ENCODE data around the gene ACTN2.
"Not testable (repeated sequence)": the region's sequence is repeated elsewhere in the genome, so short reads cannot be mapped to it uniquely, and the experiment has no call there.

Gene ACTN2

DNA sequence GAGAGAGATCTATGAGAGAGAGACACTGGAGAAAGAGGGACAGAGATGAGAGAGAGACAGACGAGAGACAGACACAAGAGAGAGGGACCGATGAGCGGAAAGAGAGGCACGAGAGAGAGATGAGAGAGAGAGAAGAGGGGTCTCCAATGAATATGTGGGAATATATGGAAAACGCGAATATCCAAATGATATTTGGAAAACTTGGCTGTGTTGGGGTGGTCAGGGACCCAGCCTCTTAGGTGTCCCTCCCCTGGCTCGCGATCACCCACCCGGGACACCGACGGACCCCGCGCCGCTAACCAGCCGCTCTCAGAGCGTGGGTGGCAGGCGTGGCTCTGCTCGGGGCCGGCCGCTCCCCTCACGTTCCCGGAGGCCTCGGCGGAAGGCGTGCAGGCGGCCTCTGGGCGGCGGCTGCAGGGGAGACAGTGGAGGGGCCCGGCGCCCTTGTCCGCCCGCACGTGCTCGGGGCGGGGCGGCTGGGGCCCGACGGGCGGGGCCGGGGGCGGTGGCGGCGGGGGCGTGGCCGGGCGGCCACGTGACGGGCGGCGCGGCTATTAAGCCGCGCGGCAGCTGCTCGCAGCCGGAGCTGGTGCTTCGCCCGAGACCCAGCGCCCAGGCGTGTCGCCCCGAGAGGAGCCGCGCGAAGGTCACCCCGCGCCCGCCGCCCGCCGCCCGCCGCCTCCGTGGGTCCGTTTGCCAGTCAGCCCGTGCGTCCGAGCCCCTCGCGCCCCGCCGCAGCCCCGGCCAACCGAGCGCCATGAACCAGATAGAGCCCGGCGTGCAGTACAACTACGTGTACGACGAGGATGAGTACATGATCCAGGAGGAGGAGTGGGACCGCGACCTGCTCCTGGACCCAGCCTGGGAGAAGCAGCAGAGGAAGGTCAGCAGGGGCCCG lies at the start of gene ACTN2:
Gene ACTN2 (plus strand): TSS at position 583 of the 898 bp plus-strand sequence. CDS start 175 bp downstream, at position 758.
- DNase-seq: peak; percentile 74

DNA sequence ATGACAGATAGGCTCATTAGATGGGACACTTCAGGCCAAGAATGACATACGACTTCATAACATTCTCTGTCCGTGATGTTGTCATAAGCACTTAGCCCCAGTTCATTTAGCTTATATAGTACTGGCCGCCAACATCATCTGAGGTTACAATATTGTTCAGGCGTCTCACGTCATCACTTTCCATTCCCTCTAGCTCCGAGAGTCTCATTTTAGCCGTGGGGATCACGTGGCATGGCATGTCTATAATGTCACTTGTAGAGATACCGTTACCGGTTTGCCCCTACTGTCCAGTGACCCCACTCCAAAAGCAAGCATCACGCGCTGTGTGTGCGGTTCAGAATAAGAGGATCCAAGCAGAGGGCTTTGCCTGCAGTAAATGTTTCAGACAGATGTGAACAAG lies 47.4 kb upstream of the ACTN2 start:
- DNase-seq: no peak

DNA sequence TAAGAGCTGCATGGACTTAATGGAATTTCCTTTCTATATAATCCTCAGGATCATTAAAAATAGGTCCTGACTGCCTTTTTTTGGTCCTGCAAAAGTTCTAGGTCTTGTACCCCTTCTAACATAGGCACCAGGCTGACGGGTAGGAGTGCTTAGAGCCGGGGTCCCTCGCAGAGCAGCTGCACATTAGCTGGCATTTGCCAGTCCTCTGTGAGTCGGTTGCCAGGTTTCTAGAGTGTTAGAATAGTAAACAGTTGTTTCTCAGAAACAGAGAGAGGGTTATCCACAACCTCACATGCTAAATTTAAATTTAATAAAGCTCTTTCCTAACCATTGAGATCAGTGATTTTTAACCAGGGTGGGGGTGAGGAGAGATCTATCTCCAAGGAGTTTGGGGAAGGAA lies 46.6 kb upstream of the ACTN2 start:
- no peak for DNase-seq

DNA sequence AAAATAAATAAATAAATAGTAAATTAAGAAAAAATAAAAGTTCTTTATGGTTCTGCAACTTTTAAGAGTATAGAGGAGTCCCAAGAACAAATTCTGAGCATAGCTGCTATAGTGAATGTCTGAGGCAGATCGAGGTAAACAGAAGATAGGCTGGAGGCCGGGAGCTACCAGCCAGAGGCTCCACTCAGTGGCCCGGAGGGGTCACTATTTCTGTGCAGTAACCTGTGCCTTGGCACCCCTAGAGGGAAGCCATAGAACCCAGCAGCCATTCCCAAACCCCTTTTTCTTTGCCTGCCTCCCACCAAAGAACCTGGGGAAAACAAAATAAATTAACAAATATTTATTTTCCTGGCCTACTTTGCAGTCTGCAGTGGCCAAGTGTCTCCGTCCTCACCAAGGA lies 43.5 kb upstream of the ACTN2 start:
- no peak for DNase-seq

DNA sequence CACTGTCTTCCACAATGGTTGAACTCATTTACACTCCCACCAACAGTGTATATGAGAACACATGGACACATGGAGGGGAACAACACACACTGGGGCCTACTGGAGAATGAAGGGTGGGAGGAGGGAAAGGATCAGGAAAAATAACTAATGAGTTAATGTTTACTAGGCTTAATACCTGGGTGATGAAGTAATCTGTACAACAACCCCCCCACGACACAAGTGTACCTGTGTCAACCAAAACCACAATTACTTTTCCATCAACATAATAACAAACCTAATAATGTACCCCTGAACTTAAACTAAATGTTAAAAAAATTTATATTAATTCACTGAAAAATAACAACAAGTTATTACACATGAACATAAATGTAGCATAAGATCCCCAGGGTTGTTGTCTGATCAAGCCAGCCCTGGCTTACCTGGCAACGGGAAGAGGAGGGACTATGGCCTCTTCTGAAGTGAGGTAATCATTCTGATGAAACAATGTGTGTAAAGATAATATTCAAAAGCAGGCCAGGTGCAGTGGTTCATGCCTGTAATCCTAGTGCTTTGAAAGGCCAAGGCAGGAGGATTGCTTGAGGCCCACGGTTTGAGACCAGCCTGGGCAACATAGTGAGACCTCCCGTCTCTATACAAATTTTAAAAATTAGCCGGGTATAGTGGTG lies 41.2 kb upstream of the ACTN2 start:
- DNase-seq: no peak

DNA sequence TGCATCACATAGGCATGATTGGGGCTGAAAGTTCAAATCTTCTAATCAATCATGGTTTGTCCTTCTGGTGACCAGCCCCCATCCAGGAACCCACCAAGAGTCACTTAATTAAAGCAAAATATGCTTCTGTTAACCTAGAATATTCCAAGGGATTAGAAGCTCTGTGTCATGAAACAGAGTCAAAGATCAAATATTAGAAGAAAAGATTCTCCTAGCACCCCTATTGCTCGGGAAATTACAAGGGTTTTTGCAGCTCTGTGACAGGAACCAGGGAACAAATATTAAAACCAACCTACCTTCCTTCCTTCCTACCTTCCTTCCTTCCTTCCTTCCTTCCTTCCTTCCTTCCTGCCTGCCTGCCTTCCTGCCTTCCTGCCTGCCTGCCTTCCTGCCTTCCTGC lies 31.8 kb upstream of the ACTN2 start:
- no peak for DNase-seq

DNA sequence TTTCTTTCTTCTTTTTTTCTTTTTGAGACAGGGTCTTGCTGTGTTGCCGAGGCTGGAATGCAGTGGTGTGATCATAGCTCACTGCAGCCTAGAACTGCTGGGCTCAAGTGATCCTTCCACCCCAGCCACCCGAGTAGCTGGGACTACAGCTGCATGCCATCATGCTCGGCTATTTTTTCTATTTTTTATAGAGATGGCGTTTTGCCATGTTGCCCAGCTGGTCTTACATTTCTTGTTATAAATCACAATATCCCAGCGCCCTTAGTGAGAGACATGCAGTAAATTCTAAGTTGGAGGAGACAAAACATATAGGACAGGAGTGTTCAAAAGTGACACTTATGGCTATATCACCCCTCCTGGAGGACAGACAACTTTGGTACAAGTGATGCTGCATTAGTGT lies 31.3 kb upstream of the ACTN2 start:
- DNase-seq: no peak

DNA sequence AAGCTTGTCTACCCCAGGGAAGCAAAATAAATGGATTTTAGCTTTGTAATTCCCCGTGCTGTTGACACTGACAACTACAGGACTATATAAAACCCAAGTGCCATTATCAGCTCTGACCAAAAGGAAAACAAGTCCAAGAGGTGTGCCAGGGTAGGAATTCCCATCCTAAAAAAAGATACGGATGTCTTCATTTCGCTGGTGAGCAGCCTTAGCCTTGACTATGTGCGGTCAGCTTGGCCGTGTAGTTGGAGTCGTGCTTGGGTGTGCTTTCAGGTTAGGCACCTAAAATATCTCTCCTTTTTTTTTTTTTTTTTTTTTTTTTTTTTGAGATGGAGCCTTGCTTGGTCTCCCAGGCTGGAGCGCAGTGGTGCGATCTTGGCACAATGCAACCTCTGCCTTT lies 28.9 kb upstream of the ACTN2 start:
- no peak for DNase-seq

DNA sequence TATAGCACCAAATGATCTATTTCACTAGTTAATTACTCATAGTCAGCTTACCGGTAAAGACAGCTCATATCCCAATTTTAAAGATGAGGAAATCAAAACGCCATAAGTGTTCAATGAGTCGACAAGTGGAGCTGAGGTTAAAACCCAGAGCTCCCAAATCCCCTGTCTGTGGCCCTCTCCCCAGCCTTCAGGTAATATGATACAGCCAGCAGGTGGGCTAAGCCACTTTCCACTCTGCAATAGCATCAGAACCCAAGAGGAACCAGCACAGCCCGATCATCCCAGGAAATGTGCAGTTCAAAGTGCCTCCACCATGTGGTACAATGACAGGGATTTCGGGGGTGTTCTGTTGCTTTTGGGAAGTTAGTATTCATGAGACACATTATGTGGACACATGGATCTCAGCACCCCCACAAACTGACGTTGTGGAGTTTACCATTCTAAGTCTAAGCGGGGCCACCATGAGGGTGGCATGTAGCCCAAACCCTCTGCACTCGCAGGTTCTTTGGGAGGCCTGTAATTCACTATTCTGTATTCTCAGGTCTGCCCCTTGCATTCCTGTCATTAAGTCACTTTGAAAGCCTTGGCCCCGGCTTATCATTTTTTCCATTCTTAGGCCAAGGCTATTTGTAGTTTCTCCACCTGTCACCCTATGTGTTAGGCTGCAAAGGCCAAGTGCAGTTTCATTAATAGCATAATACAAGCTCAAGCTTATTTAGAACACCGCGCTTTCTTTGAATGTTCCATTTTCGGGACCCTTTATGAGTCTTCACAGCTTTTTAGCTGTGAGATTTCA lies 26.3 kb upstream of the ACTN2 start:
- no peak for DNase-seq

DNA sequence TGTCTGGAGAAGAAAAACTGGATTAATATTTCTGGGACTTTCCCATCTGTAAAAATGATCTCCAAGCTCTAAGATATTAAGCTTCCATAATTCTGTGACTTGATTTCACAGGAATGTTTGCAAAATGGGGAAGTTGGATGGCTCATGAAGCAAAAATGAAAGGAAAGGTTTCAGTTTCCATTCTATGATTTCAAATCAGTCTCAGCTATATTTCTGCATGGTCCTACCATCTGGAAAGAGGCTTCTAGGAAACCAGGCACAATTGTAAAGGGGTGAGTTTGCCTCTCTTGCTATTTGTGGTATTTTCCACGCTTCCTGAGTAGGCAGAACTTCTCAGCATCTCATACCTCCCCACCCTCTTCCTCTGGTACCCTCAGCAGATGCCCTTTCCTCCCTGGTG lies 22.4 kb upstream of the ACTN2 start:
- no peak for DNase-seq

DNA sequence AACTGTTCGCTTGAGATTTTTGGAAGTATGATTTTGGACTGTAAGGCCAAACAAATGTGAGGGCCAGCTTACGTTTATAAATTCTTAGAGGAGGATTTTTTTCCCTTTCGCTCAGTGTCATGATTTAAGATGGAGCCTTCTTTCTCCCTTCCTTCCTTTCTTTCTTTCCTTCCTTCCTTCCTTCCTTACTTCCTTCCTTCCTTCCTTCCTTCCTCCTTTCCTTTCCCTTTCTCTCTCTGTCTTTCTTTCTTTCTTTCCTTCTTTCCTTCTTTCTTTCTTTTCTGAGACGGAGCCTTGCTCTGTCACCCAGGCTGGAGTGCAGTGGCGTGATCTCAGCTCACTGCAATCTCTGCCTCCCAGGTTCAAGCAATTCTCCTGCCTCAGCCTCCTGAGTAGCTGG lies 17.4 kb upstream of the ACTN2 start:
- not testable (repeated sequence) for DNase-seq

DNA sequence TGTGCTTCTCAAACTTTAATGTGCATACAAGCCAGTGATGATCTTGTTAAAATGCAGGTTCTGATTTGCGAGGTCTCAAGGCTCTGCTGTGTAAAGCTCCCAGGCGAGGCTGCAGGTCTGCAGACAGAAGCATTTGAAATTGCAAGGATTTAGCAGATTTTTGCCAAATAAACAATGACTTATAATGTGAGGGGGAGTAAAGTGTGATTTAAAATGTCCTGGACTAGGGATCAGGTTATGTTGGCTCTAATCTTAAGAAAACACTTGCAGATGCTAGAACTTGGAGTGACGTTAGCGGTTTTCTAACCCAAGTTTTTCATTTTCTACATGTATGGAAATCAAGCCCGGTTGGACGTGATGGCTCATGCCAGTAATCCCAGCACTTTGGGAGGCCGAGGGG lies 16.2 kb upstream of the ACTN2 start:
- no peak for DNase-seq

DNA sequence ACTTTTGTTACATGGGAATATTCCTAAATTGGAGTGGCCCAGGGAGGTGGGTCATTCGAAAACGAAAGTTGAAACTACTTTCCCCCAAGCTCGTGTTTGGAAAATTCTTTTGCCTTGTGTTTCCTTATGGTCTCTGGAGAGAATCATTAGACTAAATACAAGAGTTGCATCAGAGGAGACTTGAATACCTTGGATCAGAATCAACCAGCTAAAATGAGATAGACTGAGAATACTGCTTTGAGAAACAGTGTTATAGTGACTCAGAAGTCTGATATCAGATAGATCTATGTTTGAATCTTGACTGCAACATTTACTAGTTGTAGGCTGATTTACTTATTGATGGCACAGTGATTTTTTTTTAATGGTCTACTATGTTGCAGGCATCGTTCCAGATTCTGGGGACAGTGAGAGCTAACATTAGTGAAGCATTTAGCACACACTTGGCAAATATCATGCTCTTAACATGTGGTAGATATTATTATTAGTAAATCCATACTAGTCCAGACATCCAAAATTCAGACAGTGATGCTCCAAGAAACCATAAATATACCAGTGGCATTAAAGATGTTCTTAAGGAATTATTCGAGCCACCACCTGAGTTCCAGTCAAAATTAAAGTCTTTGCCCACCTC lies 12.9 kb upstream of the ACTN2 start:
- no peak for DNase-seq

DNA sequence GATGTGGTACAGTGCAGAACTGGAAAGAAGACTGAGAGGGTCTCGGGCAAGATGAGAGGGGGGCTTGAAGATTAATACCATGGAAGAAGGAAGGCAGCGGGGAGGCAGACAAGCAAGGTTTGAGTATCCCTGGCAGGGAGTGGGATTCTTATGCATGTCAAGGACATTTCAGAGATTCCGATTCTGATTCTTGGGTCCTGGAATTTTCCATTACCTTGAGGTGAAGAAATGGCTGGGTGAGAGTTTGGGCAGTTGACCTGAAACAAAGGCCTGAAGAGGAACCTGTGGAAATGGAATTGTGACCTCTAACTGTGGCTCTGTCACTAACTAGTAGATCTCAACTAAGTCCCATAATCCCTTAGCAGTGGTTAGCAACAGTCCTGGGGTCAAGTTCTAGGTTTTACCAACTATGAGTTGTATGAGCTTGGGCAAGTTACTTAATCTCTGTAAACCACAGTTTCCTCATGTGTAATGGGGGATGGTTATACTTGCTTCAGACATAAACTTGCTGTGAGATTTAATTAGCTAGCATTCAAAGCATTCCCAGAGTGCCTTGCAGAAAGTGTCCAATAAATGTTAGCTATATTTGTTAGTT lies 8.6 kb upstream of the ACTN2 start:
- DNase-seq: no peak

DNA sequence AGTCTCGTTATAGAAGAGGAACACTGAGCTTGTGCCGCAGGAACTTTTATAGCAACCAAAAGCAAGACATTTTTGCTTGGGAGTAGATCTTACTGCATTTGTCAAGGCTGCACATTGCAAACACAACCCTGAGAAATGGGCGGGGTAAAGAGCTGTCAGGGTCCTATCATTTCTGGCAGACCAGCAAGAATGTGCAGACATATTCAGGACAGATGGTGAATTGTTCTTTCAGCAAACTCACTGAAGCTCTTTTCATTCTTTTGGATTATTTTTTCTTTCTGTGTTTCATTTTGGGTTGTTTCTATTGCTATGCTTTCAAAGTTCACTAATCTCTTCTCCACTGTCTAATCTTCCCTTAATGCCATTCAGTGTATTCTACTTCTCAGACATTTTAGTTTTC lies 5.1 kb upstream of the ACTN2 start:
- no peak for DNase-seq

DNA sequence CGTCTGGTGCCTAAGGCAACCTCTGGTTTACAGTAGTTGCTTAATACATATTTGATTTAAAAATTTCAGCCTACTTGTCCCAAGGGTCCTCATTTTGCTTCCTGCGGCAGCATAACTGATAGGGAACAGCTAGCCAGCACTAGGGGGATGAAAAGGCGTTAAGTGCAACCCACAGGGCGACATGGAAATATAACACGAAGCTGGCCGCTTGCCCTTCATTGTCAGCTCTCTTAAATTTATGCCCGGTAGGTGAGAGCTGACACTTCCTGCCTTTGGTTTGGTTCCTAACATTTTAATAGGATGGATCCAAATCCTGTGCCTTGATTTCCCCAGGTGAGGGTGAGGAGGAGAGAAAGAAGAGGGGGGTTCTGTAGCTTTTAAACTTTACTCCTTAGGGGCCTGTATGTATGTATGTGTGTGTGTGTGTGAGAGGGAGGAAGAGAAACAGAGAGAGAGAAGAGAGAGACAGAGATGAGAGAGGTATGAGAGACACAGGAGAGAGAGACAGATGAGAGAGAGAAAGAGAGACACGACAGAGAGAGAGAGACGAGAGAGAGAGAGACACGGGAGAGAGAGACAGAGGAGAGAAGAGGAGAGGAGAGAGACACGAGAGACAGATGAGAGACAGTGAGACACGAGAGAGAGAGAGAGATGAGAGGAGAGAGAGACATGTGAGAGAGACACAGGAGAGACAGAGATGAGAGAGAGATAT lies 938 bp upstream of the ACTN2 start:
- DNase-seq: no peak

DNA sequence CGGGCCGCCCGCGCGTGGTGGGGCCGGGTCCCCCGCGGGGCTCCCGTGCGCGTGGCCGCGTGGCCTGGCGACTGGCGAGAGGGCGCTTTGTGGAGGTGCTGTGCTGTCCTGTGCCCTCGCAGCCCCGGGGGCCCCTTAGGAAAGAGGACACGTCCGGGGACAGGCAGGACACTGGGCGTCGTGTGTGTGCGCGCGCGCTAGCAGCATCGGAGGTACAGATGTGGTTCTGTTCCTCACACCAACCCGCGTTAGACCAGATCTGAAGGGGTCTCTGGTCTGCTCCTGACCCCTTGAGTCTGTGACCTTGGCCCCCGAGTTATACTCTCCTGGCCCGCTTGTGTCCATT lies 489 bp downstream of the ACTN2 start:
- no peak for DNase-seq

DNA sequence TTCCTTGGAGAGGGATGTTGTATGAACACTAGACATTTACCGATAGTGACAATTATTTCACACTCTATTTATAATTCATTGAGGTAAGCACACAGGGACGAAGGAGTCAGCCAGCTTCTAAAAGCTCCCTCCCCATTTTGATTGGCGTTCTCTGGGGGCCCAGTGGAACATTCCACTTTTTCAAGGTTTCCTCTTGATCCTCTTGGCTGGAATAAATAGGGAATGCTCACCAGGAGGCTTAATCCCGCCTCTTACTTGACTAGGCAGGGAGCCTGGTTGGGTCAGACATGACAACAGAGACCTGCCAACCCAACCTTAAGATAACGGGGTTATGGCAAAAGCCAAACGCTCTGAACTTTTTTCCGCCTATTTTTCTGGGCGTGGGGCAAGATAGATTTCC lies 974 bp downstream of the ACTN2 start:
- DNase-seq: no peak

DNA sequence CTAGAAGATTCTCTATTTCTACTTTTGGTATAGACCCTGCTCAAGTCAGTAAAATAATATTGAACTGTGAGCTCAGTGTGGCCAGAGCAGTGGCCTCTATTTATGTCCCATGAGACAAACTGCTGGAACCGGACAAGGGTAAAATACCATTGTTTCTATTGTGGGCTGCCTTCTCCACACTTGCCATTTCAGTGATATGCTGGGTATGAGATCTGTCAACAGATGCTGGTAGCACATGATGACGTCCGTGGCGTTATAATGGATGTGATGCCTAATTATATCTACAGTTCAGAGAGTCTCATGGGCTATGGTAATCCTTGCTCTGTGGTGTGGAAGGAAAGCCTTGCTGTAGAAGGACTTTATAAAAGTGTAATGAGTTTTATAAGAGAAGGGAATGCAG lies 2.4 kb downstream of the ACTN2 start:
- no peak for DNase-seq

DNA sequence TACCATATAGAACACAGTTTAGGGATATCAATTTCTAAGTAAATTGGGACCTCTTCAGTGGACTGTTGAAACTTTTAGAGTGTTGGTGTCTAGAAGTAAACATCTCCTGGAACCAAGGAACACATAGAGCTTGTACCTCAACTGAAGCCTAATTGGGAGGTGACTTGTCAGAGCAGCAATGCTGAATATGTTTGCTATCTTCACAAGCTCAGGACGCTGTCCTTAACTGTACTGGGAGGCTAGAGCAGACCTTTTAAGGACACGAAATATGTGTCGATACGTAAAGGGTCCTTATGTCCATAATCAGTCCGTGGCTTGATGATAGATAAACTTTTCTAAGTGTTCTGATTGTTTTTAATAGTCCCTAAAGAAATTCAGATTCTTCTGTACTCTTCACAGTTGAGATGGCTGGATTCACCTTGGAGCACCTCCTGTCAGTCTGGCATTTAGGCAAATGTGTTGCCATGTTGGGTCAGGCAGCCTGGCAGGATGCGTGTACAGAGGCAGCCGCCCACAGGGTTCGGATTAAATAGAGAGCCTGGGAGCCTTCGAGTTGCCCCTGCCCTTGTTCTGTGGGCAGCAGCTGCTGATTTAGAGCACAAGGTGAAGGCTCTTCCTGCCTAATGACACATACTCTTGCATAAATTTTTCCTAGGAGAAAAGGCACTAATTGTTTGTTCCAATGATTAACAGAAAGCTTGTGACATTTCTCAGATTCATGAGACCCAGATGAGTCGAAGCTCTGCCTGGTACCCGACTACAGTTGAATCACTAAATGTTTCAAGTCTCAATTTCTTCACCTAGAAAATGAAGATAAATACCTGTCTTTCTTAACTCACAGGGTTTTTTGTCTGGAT lies 3.6 kb downstream of the ACTN2 start:
- no peak for DNase-seq

DNA sequence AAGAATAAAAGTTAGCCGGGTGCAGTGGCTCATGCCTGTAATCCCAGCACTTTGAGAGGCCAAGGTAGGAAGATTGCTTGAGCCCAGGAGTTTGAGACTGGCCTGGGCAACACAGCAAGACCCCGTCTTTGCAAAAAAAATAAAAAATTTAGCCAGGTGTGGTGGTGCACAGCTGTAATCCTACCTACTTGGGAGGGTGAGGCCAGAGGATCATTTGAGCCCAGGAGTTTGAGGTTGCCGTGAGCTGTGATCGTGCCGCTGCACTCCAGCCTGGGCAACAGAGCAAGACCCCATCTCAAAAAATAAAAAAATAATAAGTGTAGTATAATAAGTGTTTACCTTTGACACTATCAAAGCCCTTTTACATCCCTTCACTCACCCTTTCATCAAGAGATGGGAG lies 5.0 kb downstream of the ACTN2 start:
- DNase-seq: no peak
